IMR-90 (cell line): Measurements from ENCODE around the gene PRPF40B. TPM values are rescaled to one million over a fixed set of nuclear protein-coding genes. Genes with fewer than 3 reads are reported as not detected.

ENCODE experiments used
- ATAC-seq: fragments of 200-7000 bp; cut with Tn5 transposase; 2 replicates; pipeline ENCODE4 v1.9.1; 2020; ENCODE audit warnings: low read depth, mild to moderate bottlenecking, moderate library complexity
- BruUV-seq: library from RNA; stranded (reverse); fragments of 400-500 nt; replicated peaks from 2 replicates; lab custom pipeline; 2021; lab: Mats Ljungman, UMichigan
- CTCF ChIA-PET: fragments of 300-600 bp; formaldehyde crosslinking; extraction: SDS; loops from one replicate; lab custom pipeline; 2021; ENCODE audit warnings: antibody characterized with exemption; lab: Yijun Ruan, JAX
- POLR2A ChIA-PET: fragments of 300-600 bp; sonication (Branson Sonifier 250); formaldehyde crosslinking; loops from one replicate; lab custom pipeline; 2022; ENCODE audit warnings: antibody characterized with exemption; ENCODE audit not compliant: unreplicated experiment; lab: Charles Lee
- DNase-seq: peaks from one replicate; pipeline ENCODE4 v3.0.0; 2013
- H2AFZ ChIP-seq: replicated peaks from 2 replicates; pipeline ENCODE3; 2013; ENCODE audit warnings: low read length, mild to moderate bottlenecking; ENCODE audit not compliant: poor library complexity
- H2AK5ac ChIP-seq: 2 replicates; pipeline ENCODE4 v1.6.1; 2013; ENCODE audit warnings: low read depth, low read length, inconsistent platforms
- H2AK9ac ChIP-seq: replicated peaks from 2 replicates; pipeline ENCODE3; 2013; ENCODE audit warnings: mild to moderate bottlenecking, low read depth, low read length, moderate library complexity; ENCODE audit not compliant: poor library complexity
- H2BK120ac ChIP-seq: 2 replicates; pipeline ENCODE4 v1.6.1; 2013; ENCODE audit warnings: low read depth, low read length, inconsistent platforms
- H2BK15ac ChIP-seq: 3 replicates; pipeline ENCODE4 v1.6.1; 2013; ENCODE audit warnings: low read depth, low read length, inconsistent platforms
- H2BK20ac ChIP-seq: 2 replicates; pipeline ENCODE4 v1.6.1; 2013; ENCODE audit warnings: low read depth, mild to moderate bottlenecking, inconsistent platforms, low read length, moderate library complexity
- H2BK5ac ChIP-seq: 2 replicates; pipeline ENCODE4 v1.6.1; 2013; ENCODE audit warnings: mild to moderate bottlenecking, low read depth, low read length, inconsistent platforms; ENCODE audit not compliant: poor library complexity, severe bottlenecking
- H3K14ac ChIP-seq: replicated peaks from 2 replicates; pipeline ENCODE4 v1.6.1; 2013; ENCODE audit warnings: low read depth, low read length, inconsistent platforms
- H3K18ac ChIP-seq: 2 replicates; pipeline ENCODE4 v1.6.1; 2013; ENCODE audit warnings: low read depth, low read length, control low read depth
- H3K23ac ChIP-seq: 2 replicates; pipeline ENCODE4 v1.6.1; 2013; ENCODE audit warnings: low read depth, low read length, inconsistent platforms
- H3K27ac ChIP-seq: 2 replicates; pipeline ENCODE4 v1.5.1; 2013; ENCODE audit warnings: mild to moderate bottlenecking, control low read depth, low read length; ENCODE audit not compliant: insufficient read depth
- H3K27me3 ChIP-seq: 2 replicates; pipeline ENCODE4 v1.6.1; 2013; ENCODE audit warnings: low read length; ENCODE audit not compliant: control insufficient read depth, insufficient read depth
- H3K36me3 ChIP-seq: 2 replicates; pipeline ENCODE4 v1.6.1; 2013; ENCODE audit warnings: low read length, mixed read lengths; ENCODE audit not compliant: control insufficient read depth, insufficient read depth
- H3K4ac ChIP-seq: 2 replicates; pipeline ENCODE4 v1.6.1; 2013; ENCODE audit warnings: low read depth, low read length, inconsistent platforms
- H3K4me1 ChIP-seq: 2 replicates; pipeline ENCODE4 v1.6.1; 2013; ENCODE audit warnings: low read length, mixed read lengths; ENCODE audit not compliant: control insufficient read depth, insufficient read depth
- H3K4me2 ChIP-seq: 2 replicates; pipeline ENCODE4 v1.6.1; 2013; ENCODE audit warnings: low read depth, mild to moderate bottlenecking, control low read depth, low read length, moderate library complexity
- H3K4me3 ChIP-seq: 2 replicates; pipeline ENCODE4 v1.5.1; 2013; ENCODE audit warnings: low read depth, mild to moderate bottlenecking, control low read depth, low read length, moderate library complexity; ENCODE audit not compliant: insufficient read depth
- H3K56ac ChIP-seq: 2 replicates; pipeline ENCODE4 v1.6.1; 2013; ENCODE audit warnings: low read length, inconsistent platforms; ENCODE audit not compliant: insufficient read depth; ENCODE audit errors: extremely low read depth
- H3K79me1 ChIP-seq, 2 experiments: 2 replicates each; pipeline ENCODE4 v1.6.1; 2013; ENCODE audit warnings: low read length in 2 of 2, inconsistent platforms in 1 of 2, low read depth in 1 of 2
- H3K9ac ChIP-seq: 2 replicates; pipeline ENCODE4 v1.6.1; 2013; ENCODE audit warnings: low read depth, low read length, control low read depth
- H3K9me1 ChIP-seq: 2 replicates; pipeline ENCODE4 v1.6.1; 2013; ENCODE audit warnings: low read length, inconsistent platforms; ENCODE audit not compliant: insufficient read depth
- H3K9me3 ChIP-seq: 2 replicates; pipeline ENCODE4 v1.6.1; 2013; ENCODE audit warnings: low read length; ENCODE audit not compliant: control insufficient read depth, insufficient read depth
- H4K20me1 ChIP-seq: 2 replicates; pipeline ENCODE4 v1.6.1; 2013; ENCODE audit warnings: low read length, inconsistent platforms; ENCODE audit not compliant: insufficient read depth
- H4K5ac ChIP-seq: 2 replicates; pipeline ENCODE4 v1.6.1; 2013; ENCODE audit warnings: mild to moderate bottlenecking, low read depth, low read length, control low read depth
- H4K8ac ChIP-seq, 2 experiments: 2 replicates each; pipeline ENCODE4 v1.6.1; 2013; ENCODE audit warnings: low read depth in 2 of 2, low read length in 2 of 2, control low read depth in 1 of 2, inconsistent platforms in 1 of 2
- H4K91ac ChIP-seq: 2 replicates; pipeline ENCODE4 v1.6.1; 2013; ENCODE audit warnings: low read depth, low read length, inconsistent platforms; ENCODE audit not compliant: insufficient read depth
- BHLHE40 ChIP-seq: fragments of 150-350 bp; IDR thresholded peaks from 2 replicates; pipeline ENCODE4 v1.6.1; 2016; ENCODE audit warnings: mild to moderate bottlenecking, low read depth, low read length
- CEBPB ChIP-seq: IDR thresholded peaks from 2 replicates; pipeline ENCODE4 v1.6.1; 2012; ENCODE audit warnings: low read depth, low read length, improper control_type of control experiment
- CHD1 ChIP-seq: IDR thresholded peaks from 2 replicates; pipeline ENCODE4 v1.6.1; 2012; ENCODE audit warnings: low read depth, low read length, improper control_type of control experiment
- MAFK ChIP-seq: IDR thresholded peaks from 2 replicates; pipeline ENCODE4 v1.6.1; 2012; ENCODE audit warnings: low read depth, low read length, improper control_type of control experiment
- NFE2L2 ChIP-seq: fragments of 150-350 bp; IDR thresholded peaks from 2 replicates; pipeline ENCODE4 v1.6.1; 2016; ENCODE audit warnings: low read depth, mild to moderate bottlenecking, low read length
- POLR2A ChIP-seq: IDR thresholded peaks from 2 replicates; pipeline ENCODE4 v1.6.1; 2012; ENCODE audit warnings: mild to moderate bottlenecking, low read depth, low read length
- RCOR1 ChIP-seq: IDR thresholded peaks from 2 replicates; pipeline ENCODE4 v1.6.1; 2012; ENCODE audit warnings: mild to moderate bottlenecking, low read length, improper control_type of control experiment; ENCODE audit not compliant: insufficient replicate concordance
- SMC3 ChIP-seq: fragments of 150-350 bp; IDR thresholded peaks from 2 replicates; pipeline ENCODE4 v1.6.1; 2016; ENCODE audit warnings: low read depth, mild to moderate bottlenecking, antibody characterized with exemption, low read length, moderate library complexity
- WGBS, 2 experiments: methylation state at CpG; one replicate each; pipeline versions ENCODE4 v1.1.5 to v1.1.7; 2013; ENCODE audit warnings: missing lambda C conversion rate in 2 of 2; ENCODE audit not compliant: insufficient read length in 1 of 2; ENCODE audit errors: extremely low coverage in 2 of 2; 5-methylcytosine and 5-hydroxymethylcytosine counted together
- dilution Hi-C: fragments of 300-500 bp; cut with HindIII; formaldehyde crosslinking; loops from one replicate; pipeline ENCODE4 v1.14.3; 2018; ENCODE audit warnings: low sequenced_read_pairs; ENCODE audit not compliant: unreplicated experiment
- in situ Hi-C: fragments of 300-500 bp; cut with MboI; formaldehyde crosslinking; loops from 3 replicates; pipeline ENCODE4 v1.14.3; 2019; ENCODE audit warnings: low sequenced_read_pairs, inconsistent platforms, mixed read lengths
- intact Hi-C: fragments of 100-400 bp; cut with micrococcal nuclease; formaldehyde crosslinking; loops from 2 replicates; pipeline ENCODE4 v1.10.0; 2022
- polyA plus RNA-seq, 3 experiments: library from polyadenylated mRNA; depleted of rRNA; stranded (reverse); fragments of >200 nt; gene quantifications; 2 replicates each; pipeline ENCODE4 v1.2.3, GENCODE V29; 2012; ENCODE audit warnings: low replicate concordance in 1 of 3
- total RNA-seq: library from RNA; depleted of rRNA; stranded (reverse); fragments of >200 nt; gene quantifications from 2 replicates; pipeline ENCODE4 v1.2.3, GENCODE V29; 2012

PRPF40B gene
- total and polyA plus RNA-seq, 2 of the 4 experiments (the other 2 are of a cell fraction): 5.0 to 11.8 TPM

GRCh38 chr12:49646871-49647654, 23.7 kb downstream of the PRPF40B start:
- TF ChIP-seq POLR2A (no peak), SMC3 (no peak), CEBPB (no peak), RCOR1 (no peak), MAFK (no peak), CHD1 (no peak), BHLHE40 (no peak), NFE2L2 (no peak)
- H2AK5ac ChIP-seq: no peak overlapping the region
- intact Hi-C loops: no loop called here
- no peak overlapping the region for H3K56ac ChIP-seq
- H3K9me3 ChIP-seq: no peaks in the 10 kb centered on the region
- no peak overlapping the region for H3K9ac ChIP-seq
- H3K27ac ChIP-seq: no peak overlapping the region
- ChIA-PET CTCF (interaction anchor here (1.3 kb wide), 1 partner anchor 358 kb away, joined by 3 read pairs; no protein-coding TSS in a partner anchor), POLR2A (no interaction called here)
- no peak overlapping the region for H2BK120ac ChIP-seq
- no peak overlapping the region for H2BK15ac ChIP-seq
- H3K9me1 ChIP-seq: 0 out of 2 replicates have a peak, but pooled peaks cover 4% of the 10 kb centered on the region
- in situ Hi-C loops: no loop called here
- H3K4me3 ChIP-seq: no peak overlapping the region
- H3K18ac ChIP-seq: no peak overlapping the region
- DNase-seq: no peak
- no peak overlapping the region for H3K4me2 ChIP-seq
- no peaks in the 10 kb centered on the region for H3K79me1 ChIP-seq
- H4K8ac ChIP-seq: no peak overlapping the region
- 92% methylated on average over 2 of the region's 12 CpGs; no CpG with 5 or more reads in 1 of the 2 experiments for WGBS, 2 experiments
- BruUV-seq: no TSS peak
- H2BK5ac ChIP-seq: no peak overlapping the region
- no peak overlapping the region for H2AK9ac ChIP-seq
- H3K14ac ChIP-seq: no peak overlapping the region
- peaks cover 77% of the 10 kb centered on the region for H3K36me3 ChIP-seq
- H2AFZ ChIP-seq: no peak overlapping the region
- dilution Hi-C loops: no loop called here
- no peak overlapping the region for H3K23ac ChIP-seq
- no peak overlapping the region for H2BK20ac ChIP-seq
- no peak for ATAC-seq
- 0 out of 2 replicates have a peak, but pooled peaks cover 4% of the 10 kb centered on the region for H4K20me1 ChIP-seq
- no peak overlapping the region for H3K4ac ChIP-seq
- no peak overlapping the region for H4K91ac ChIP-seq
- no peaks in the 10 kb centered on the region for H3K4me1 ChIP-seq
- H3K27me3 ChIP-seq: no peaks in the 10 kb centered on the region
- H4K5ac ChIP-seq: no peak overlapping the region
